Right forelimb (tissue), 1 donor: ENCODE results near the gene EPN1.

Experiments used
- DNase-seq: peaks from one replicate; pipeline ENCODE4 v3.0.0-alpha.2; 2018

Gene EPN1

DNA sequence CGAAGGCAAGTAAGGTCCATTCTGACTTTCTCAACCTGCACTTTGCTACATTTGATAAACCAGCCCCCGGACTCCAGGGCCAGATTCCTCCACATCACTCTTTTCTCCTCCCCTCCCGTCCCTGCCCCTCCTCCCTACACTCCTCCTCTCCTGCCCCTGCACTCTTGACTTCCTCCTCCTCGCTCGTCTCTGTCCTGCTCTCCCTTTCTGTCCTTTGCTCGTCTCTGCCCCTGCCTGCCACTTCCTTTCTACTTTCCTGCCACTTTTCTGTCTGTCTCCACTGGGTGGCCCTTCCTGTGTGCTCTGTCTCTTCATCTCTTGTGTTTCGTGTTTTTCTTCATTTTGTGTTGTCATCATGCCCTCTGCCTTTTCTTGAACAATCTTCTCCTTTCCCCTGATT, 13.2 kb upstream of the EPN1 start:
- no peak for DNase-seq

DNA sequence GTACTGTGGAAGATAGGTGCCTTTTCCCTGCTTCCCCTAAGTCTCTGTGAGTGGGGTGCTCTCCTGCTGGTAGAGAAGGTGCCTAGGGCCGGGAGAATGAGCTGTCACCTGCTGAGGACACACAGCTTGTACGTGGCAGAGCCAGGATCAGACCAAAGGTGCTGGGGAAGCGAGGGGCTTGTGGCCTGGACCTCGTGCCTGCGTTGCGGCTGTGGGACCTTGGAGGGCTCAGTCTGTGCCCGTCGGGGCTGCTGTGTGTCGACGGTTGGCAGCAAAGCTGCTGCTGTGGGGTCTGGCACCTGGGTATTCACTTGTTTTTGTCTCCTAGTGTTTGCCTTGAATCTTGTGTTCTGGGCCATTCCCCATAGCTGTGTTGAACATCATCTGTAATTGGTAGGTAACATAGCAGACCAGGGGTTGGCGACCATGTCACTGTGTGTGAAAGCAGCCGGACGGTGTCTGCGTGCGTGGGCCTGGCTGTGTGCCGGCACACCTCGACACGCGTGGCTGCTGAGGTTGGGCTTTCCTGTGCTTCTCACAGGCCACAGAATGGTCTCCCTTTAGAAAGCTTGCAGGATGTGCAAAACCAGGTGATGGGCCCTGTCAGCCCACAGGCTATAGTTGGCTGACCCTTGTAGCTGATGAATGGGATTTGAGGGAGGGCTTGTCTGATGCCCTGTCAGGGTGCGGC, 11.0 kb upstream of the EPN1 start:
- no peak for DNase-seq

DNA sequence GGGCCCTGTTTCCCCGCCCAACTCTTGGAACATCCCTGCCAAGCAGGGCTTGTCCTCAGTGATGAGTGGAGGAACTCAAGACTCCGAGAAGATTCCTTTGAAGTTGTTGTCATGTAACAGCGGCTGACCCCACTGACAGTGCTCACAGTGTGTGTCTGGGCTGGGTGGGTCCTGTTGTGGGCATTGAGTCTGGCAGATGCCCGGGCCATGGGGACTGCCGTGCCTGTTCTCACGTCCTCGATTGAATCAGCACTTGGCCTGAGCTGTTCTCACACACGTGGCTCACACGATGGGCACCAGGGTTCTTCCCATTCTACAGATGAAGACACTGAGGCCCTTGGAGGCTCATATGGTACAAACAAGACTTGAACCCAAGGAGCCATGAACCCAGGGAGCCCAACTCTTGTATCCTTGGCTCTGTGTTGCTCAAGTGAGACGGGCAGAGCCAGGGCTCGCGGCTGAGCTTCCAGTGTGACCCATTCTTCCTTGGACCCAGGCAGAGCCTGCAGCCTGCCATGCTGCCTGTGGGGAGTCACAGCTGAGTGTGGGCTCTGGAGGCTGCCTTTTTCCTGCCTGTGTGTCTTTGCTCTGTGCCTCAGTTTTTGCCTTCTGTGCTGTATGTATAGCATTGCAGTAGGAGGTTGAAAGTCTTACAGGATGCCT, 8.6 kb upstream of the EPN1 start:
- DNase-seq: no peak

DNA sequence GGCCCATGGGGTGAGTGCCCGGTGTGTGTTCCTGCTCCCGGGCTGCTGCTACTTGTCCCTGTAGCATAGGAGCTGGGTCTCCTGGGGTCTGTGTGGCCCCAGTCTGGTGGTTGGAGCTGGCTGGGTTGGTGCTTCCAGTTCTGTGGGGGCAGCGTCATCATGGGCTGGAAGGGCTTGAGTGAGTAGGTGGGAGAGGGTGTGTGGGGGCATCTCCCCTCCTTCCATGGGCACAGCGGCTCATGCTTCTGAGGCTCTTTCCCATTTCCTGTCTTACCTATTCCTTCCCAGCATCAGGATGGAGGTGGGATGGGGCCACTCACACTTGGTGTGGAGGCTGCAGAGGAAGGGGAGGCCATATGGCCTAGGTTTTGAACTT, 8.0 kb upstream of the EPN1 start:
- DNase-seq: no peak

DNA sequence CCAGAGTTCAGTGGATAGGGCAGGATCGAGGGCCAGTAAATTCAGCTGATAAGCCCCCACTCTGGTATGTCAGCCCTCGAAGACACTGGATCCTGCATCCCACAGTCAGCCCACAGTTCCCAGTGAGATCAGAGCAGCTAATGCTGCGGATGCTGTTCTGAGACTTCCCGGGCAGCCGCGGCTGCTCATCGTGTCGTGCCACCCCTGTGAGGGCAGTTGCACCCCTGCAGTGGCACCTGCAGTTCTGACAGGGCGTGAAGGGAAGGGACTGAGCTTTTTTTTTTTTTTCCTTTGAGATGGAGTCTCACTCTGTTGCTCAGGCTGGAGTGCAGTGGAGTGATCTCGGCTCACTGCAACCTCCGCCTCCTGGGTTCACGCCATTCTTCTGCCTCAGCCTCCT, 7.5 kb upstream of the EPN1 start:
- no peak for DNase-seq

DNA sequence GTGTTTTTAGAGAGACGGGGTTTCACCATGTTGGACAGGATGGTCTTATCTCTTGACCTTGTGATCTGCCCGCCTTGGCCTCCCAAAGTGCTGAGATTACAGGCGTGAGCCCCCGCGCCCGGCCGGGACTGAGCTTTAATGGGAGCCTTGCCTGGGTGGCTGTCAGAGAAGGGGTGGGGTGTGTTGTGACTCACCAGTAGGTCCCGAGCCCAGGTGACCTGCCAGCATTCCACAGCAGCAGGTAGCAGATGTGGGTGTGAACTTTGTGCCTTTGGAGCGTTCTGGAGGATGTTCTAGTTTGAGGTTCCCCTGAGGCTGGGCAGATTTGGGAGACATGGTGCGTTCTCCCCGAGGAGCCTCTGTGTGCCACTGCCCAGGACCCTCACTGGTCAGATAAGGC, 7.1 kb upstream of the EPN1 start:
- no peak for DNase-seq

DNA sequence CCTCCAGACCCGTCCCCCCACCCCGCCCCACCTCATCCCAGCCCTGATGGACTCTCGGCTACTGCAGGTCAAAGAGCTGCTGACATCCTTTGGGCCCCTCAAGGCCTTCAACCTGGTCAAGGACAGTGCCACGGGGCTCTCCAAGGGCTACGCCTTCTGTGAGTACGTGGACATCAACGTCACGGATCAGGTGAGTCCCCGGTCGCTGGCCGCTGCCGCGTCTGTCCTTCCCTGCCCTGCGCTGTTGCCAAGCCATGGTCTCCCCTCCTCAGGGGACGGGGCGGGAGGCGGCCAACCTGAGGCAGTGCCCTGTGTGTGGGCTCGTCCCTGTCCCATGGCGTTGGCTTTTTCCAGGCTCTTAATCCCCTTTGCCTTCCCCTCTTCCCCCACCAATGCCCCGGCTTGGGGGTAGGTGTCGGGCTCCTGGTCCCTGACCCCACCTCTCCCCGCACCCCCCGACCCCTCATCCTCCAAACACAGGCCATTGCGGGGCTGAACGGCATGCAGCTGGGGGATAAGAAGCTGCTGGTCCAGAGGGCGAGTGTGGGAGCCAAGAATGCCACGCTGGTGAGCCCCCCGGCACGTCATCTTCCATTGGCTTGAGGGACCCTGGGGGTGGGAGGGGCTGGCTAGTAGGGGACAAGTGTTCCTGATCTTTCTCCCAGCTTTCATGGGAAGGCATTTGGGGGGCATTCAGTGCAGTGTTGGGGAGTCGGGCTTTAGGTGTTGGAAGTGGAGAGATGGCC, 6.2 kb upstream of the EPN1 start:
- DNase-seq: no peak

DNA sequence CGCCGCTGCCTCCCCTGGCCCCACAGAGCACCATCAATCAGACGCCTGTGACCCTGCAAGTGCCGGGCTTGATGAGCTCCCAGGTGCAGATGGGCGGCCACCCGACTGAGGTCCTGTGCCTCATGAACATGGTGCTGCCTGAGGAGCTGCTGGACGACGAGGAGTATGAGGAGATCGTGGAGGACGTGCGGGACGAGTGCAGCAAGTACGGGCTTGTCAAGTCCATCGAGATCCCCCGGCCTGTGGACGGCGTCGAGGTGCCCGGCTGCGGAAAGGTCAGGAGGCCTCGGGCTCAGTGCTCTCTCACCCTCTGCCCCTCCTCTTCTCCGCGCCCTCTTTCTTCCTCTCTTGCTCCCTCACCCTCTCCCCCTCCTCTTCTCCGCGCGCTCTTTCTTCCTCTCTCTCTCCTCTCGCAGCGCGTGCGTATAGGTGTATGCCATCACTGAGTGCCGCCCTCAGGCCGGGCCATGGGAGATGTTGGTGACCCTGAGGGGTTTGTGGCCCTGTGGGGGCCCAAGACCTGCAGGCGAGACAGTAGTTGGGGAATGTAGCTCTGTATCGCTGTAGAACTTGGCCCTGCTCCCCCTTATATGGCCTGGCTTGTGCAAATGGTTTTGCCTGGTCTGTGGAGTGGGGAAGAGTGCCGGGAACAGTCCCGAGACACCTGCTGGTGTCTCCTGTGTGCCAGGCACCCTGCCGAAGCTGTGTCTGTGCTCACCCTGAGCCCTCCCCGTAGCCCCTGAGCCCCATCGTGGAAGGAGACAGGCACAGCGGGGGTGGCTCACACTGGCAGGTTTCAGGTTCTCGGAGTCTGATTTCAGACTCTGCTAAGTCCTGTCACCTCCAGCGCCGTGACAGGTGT, 5.4 kb upstream of the EPN1 start:
- DNase-seq: no peak

DNA sequence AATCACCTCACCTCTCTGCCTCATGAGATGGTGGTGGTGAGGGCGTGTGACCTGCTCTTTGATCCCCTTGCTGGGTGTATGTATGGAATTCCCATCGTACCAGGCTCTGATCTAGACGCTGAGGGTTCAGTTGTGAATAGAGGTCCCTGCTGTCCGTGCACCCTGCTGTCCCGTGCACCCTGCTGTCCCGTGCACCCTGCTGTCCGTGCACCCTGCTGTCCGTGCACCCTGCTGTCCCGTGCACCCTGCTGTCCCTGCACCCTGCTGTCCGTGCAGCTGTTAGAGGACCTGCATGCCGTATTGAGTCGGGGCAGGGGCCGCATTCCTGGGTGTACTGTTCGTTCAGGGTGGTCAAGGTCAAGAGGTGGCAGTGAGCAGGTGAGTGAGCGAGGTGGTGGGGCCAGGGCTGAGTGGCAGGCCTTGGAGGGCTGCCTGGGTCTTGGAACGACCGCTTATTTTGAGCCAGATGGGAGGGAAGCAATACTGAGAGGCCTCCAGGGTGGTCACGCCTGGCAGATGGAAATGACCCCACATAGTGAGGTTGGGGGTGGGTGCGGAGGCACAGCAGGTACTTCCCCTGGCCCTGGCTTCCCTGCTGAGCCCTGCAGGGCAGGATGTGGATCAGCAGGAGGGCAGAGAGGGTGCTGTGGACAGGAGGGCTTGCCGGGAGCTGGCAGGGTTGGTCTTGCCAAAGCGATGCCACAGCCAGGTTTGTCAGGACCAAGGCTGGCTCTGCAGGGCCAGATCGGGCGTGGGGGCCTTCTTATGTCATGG, 4.6 kb upstream of the EPN1 start:
- DNase-seq: peak; percentile 75

DNA sequence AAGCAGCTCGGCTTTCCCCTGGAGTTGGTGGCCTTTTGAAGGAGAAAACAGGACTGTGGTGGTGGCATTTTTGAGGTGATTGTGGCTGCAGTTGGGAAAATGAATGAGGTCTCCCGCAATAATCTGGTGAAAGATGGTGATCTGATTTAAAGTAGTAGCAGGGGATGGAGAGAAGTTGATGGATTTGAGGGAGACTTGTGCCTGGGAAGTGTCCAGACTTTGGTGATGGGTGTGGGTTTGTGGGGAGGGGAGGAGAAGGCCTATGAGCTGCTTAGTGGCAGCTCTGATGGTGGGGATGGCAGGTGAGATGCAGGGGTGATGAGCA, 4.0 kb upstream of the EPN1 start:
- DNase-seq: no peak

DNA sequence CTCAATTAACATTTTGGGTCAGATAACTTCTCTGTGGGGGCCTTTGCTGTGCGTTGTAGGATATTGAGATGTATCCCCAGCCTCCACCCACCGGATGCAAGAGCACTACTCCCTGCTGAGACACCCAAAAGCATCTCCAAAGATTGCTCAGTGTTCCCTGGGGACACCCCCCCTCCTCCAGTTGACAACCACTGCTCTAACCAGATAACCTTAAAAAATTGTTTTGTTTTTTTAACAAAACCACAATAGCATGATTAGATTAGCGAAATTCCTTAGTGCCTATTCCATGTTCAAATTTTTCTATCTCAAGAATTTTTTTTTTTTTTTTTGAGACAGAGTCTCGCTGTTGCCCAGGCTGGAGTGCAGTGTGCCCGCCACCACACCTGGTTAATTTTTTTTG, 2.6 kb upstream of the EPN1 start:
- no peak for DNase-seq

DNA sequence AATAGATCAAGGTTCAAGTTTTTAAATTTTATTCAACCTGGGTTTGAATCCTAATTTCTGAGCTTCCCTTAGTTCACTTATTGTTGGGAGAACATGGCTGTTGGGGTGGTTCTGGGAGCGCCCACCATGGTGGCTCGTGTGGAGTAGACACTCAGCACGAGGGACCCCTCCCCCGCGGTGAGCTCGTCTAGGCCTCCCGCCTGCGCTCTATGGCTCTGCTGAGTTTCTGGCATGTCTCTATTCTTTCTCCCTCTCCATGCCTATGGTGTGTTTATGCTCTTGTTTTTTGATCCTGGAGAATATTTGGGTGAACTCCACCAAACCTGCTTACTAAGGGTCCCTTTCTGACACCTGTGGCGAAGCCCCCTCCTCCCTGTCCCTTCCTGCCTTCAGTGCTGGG, 1.6 kb upstream of the EPN1 start:
- no peak for DNase-seq

DNA sequence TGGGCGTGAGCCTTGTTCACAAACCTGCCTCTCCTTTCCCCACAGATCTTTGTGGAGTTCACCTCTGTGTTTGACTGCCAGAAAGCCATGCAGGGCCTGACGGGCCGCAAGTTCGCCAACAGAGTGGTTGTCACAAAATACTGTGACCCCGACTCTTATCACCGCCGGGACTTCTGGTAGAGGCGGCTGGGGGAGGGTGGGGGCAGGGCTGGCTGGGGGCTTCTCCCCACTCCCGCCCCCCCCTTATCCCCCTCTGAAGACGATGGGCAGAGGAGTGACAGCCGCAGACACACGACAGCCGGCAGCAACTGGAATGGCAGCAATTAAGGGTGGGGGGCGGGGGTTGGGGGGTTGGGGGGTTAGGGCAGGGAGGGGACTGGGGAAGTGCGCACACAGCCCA, 1.1 kb upstream of the EPN1 start:
- no peak for DNase-seq

DNA sequence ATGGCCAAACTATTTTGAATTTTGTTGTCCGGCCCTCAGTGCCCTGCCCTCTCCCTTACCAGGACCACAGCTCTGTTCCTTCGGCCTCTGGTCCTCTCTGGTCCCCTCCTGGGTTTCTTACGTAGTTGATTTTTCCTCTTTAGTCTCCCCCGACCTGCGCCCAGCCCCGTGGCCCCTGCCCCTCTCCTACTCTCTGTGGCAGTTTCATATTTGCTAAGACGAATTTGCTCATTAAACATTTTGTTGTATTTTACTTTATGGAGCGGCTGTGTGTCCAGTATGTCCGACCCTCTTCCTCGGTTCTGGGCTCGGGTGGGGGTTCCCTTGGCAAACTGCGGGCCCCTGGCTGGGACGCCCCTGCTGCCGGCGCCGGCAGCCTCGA, 576 bp upstream of the EPN1 start:
- DNase-seq: no peak

DNA sequence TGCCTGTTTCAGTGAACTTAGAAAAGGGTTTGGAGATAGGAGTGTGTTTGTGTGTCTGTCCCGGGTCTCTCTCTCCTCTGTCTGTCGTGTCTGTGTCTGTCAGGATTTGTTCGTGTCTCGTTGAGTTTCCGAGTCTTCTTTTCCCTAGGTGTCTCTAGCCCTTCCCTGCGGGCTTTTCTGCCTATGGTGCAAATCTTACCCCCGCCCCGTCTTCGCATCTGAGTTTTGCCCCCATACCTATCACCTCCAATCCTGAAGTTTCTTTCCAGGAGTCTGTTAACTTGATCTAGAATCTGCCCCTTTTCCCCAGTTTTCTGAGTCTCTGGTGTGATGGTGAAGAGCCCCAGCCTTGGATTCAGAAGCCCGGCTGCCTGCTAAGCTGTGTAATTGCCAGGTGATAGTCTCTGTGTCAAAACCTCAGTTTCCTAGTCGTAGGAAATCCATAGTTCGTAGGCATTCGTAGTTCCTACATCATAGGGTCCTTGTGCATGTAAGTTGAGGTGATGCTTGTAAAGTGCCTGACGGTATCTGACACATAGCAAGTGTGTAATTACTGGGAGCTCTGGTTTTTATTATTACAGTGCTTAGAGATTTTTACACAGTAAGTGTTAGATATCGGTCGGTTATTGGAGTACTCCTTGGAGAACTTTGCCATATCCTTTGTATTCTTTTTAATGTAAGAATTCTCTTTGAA, 782 bp downstream of the EPN1 start:
- no peak for DNase-seq

DNA sequence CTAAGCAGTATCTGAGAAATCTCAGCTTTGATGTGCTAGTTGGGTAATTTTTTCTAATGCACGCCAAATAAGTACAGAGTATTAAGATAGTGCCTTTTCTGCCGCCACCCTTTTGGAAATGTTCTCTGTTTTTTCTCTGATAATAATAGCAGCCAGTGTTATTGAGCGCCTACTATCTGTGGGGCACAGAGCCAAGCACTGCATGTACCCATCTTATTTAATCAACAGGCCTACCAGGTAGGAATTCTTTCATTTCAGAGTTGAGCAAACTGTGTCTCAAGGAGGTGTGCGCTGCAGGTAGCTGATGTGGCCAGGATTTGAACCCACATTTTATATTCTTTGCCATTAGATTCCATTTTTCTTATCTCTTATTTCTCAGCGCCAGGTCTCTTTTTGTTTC, 1.4 kb downstream of the EPN1 start:
- DNase-seq: no peak

DNA sequence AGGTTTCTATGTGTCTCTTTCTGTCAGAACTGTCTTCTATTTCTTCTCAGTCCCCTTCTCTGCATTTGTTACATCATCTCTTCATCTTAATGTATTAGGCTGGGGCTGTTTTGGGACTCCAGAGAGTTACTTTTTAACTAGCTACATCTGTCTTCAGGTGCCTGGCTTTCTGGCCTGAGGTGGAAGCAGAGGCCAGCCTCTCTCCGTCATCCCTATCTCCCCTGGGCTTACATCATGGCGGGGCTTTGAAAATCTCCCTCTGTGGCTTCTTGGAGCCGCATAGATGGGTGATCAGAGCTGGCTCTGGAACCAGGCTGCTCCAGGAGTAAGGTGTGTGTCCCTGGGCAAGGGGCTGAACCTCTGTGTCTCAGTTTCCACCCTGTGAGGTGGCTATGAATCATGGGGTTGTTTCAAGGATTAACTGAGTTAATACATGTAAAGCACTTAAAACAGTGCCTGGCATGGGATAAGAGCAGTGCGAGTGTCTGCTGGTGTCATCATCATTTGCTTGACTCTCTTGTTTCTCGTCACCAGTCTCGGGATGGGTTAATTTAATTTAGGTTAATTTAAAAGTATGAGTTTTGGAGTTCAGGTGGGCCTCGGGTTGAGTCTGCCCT, 2.0 kb downstream of the EPN1 start:
- no peak for DNase-seq

DNA sequence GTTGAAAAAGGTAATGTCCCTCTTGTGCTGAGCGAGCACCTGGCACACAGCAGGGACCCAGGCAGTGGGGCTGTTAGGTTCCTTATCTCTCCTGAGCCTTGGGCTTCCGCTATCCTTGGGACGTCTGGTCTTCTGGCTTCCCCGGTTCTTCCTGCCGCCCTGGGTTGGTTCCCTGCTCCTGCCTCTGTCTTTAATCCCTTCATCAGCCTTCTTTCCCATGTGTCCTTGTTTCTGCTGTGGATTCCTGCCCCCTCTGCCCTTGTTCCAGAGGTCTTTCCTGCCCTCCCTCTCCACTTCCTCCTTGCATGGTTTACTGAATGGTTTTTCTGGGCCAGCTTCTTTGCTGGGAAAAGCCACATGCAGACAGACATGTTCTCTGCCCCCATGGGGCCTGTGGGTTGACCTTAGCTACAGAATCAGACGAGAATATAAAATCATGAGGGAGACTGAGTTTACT, 2.6 kb downstream of the EPN1 start:
- DNase-seq: no peak

DNA sequence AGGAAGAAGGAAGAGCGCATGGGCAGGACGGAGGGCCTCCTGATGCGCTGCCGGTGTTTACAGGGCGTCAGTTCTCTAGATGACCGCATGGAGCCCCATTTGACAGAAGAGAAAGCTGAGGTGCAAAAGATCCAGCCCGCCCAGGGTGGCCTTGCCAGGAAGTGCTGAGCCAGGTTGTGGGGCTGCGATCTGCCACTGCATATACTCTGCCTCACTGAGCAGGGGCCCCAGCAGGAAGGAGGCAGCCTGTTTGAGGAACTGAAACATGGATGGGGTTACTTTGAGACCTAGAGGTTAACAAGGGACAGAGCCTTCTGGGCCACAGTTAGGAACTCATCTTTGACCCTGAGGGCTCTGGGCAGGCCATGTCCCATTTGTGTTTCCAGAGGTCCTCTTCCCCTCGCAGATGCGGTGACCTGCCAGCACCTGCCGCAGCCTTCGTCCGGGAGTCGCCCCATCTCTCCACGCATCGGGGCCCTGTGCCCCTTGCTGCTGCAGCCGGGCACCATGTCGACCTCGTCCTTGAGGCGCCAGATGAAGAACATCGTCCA, 3.2 kb downstream of the EPN1 start:
- DNase-seq: no peak

DNA sequence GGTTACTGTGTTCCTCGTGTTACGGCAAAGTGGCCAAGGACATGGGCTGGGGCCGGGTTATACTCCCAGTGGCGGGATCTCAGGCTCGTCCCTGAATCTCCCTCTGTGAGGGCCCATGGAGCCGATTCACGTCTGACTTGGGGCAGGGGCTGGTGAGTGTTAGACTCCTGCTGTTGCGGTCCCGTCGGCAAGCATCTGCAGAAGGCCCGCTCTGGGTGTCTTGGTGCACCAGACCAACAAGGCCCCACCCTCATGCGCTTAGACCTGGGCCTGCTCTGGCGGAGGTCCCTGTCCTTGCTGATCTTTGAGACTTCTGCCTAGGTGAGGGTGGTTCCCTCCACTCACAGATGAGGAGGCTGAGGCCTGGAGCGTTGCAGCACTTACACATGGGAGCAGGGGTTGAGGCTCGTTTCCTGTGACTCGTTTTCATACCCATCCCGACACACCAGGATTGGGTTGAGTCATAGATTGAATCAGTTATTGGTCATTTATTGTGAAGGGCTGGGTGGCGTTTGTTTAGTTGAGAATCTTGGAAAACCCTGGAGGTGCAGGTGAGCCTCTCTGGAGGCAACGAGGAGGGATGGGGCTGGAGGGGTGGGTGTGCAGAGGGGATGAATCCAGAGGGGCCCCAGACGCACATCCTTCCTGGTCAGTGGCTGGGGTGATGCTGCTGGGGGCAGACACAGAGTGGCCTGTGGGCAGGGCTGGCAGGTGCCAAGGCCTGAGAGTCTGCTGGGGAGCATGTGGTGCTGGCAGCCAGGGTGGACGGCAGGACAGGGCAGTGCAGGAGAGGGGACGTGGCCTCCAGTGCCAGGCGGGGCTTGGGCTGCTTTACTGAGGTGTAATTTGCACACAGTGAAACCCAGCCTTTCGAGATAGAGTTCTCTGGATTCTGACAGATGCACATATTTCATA, 4.6 kb downstream of the EPN1 start:
- DNase-seq: no peak
